ENCODE results near the gene LRRIQ4.
A peak's percentile ranks its signal among the peaks of the same experiment; 100 is the strongest.

Gene LRRIQ4

GRCh38 chr3:169812332-169813235 is at the start of gene LRRIQ4, which contains the start of gene LRRC34:
TSS of gene LRRIQ4 (plus strand) at chr3:169812870. CDS start at chr3:169821922, 9,052 bp downstream.
TSS of gene LRRC34 (minus strand) at chr3:169812904. CDS start at chr3:169812548, 356 bp downstream.
- peak; percentile 85 for DNase-seq (ENCODE audit: low read depth, low spot score)

- DNase-seq (ENCODE audit: low read depth, low spot score) = peak; percentile 65
Observed at GRCh38 chr3:169764312-169764881, 48.3 kb upstream of the LRRIQ4 start.

GRCh38 chr3:169764882-169765612 is 47.6 kb upstream of the LRRIQ4 start, which contains the start of gene TERC:
TSS of gene TERC (minus strand) at chr3:169765060.
- peak; percentile 95 for DNase-seq (ENCODE audit: low read depth, low spot score)

GRCh38 chr3:169769287-169770181 is 43.1 kb upstream of the LRRIQ4 start, which contains the start of gene ACTRT3:
TSS of gene ACTRT3 (minus strand) at chr3:169769561. CDS start at chr3:169769520, 41 bp downstream.
- peak; percentile 83 for DNase-seq (ENCODE audit: low read depth, low spot score)

- peak; percentile 83 for DNase-seq (ENCODE audit: low read depth, low spot score)
Observed at GRCh38 chr3:169771497-169772304, 41.0 kb upstream of the LRRIQ4 start.

- DNase-seq (ENCODE audit: low read depth, low spot score) = peak; percentile 88
Observed at GRCh38 chr3:169772305-169772896, 40.3 kb upstream of the LRRIQ4 start.

GRCh38 chr3:169772897-169773816 is 39.5 kb upstream of the LRRIQ4 start, which contains the start of gene MYNN:
TSS of gene MYNN (plus strand) at chr3:169773396. CDS start at chr3:169774296, 900 bp downstream.
- peak; percentile 96 for DNase-seq (ENCODE audit: low read depth, low spot score)

- DNase-seq (ENCODE audit: low read depth, low spot score) = no peak
Observed at GRCh38 chr3:169774186-169774585, 38.5 kb upstream of the LRRIQ4 start.

GRCh38 chr3:169777822-169778221 is 34.8 kb upstream of the LRRIQ4 start:
- DNase-seq (ENCODE audit: low read depth, low spot score) = no peak

- DNase-seq (ENCODE audit: low read depth, low spot score) = no peak
Observed at GRCh38 chr3:169780742-169781141, 31.9 kb upstream of the LRRIQ4 start.

- DNase-seq (ENCODE audit: low read depth, low spot score) = no peak
Observed at GRCh38 chr3:169781209-169781855, 31.3 kb upstream of the LRRIQ4 start.

- DNase-seq (ENCODE audit: low read depth, low spot score) = no peak
Observed at GRCh38 chr3:169787120-169787519, 25.6 kb upstream of the LRRIQ4 start.

GRCh38 chr3:169787791-169788190 is 24.9 kb upstream of the LRRIQ4 start:
- no peak for DNase-seq (ENCODE audit: low read depth, low spot score)

- DNase-seq (ENCODE audit: low read depth, low spot score) = no peak
Observed at GRCh38 chr3:169790219-169790618, 22.5 kb upstream of the LRRIQ4 start.

- no peak for DNase-seq (ENCODE audit: low read depth, low spot score)
Observed at GRCh38 chr3:169790687-169791429, 21.8 kb upstream of the LRRIQ4 start.

- DNase-seq (ENCODE audit: low read depth, low spot score) = no peak
Observed at GRCh38 chr3:169792359-169792758, 20.3 kb upstream of the LRRIQ4 start.

GRCh38 chr3:169804681-169805080 is 8.0 kb upstream of the LRRIQ4 start:
- DNase-seq (ENCODE audit: low read depth, low spot score) = no peak
